GM19395 (cell line): ENCODE results near the gene TIAM2.

Source experiments
- ATAC-seq: cut with Tn5 transposase; IDR thresholded peaks from one replicate; pipeline ENCODE4 v1.9.1; 2021; ENCODE audit warnings: mild to moderate bottlenecking, moderate library complexity; ENCODE audit not compliant: unreplicated experiment

The TIAM2 gene

GRCh38 chr6:155122199-155122950 is 127.3 kb downstream of the TIAM2 start:
- ATAC-seq: no peak

- no peak for ATAC-seq
Observed at GRCh38 chr6:155123520-155123919, 128.4 kb downstream of the TIAM2 start.

GRCh38 chr6:155125906-155126305 is 130.8 kb downstream of the TIAM2 start:
- no peak for ATAC-seq

GRCh38 chr6:155126727-155127439 is 131.8 kb downstream of the TIAM2 start:
- ATAC-seq: no peak

GRCh38 chr6:155128977-155129376 is 133.9 kb downstream of the TIAM2 start:
- no peak for ATAC-seq

GRCh38 chr6:155129744-155130143 is 134.6 kb downstream of the TIAM2 start:
- no peak for ATAC-seq

GRCh38 chr6:155130161-155130853 is 135.2 kb downstream of the TIAM2 start:
- ATAC-seq: no peak

GRCh38 chr6:155132617-155133016 is 137.5 kb downstream of the TIAM2 start:
- ATAC-seq: no peak

GRCh38 chr6:155141002-155141401 is 145.9 kb downstream of the TIAM2 start:
- ATAC-seq: no peak

- ATAC-seq: no peak
Observed at GRCh38 chr6:155141512-155141911, 146.4 kb downstream of the TIAM2 start.

- ATAC-seq: no peak
Observed at GRCh38 chr6:155142168-155143028, 147.3 kb downstream of the TIAM2 start.

GRCh38 chr6:155143029-155143577 is 148.0 kb downstream of the TIAM2 start:
- ATAC-seq: peak; percentile 53

GRCh38 chr6:155143578-155144106 is 148.5 kb downstream of the TIAM2 start:
- peak; percentile 27 for ATAC-seq

GRCh38 chr6:155146205-155146604 is 151.1 kb downstream of the TIAM2 start:
- no peak for ATAC-seq

GRCh38 chr6:155147958-155148663 is 153.0 kb downstream of the TIAM2 start:
- no peak for ATAC-seq

- no peak for ATAC-seq
Observed at GRCh38 chr6:155150967-155151671, 156.0 kb downstream of the TIAM2 start.

- ATAC-seq: no peak
Observed at GRCh38 chr6:155152211-155153076, 157.3 kb downstream of the TIAM2 start.
